GM06990 (cell line): ENCODE measurements around the gene LRRC3.

Source experiments
- DNase-seq: peaks from one replicate; pipeline ENCODE4 v3.0.0-alpha.2; 2011; ENCODE audit not compliant: insufficient read length; ENCODE audit errors: extremely low read depth
- H3K27me3 ChIP-seq: replicated peaks from 2 replicates; pipeline ENCODE4 v1.6.0; 2011; ENCODE audit warnings: low read length; ENCODE audit not compliant: control insufficient read depth, insufficient read depth
- H3K36me3 ChIP-seq: 2 replicates; pipeline ENCODE4 v1.5.1; 2011; ENCODE audit warnings: low read length; ENCODE audit not compliant: control insufficient read depth, insufficient read depth
- H3K4me3 ChIP-seq: replicated peaks from 2 replicates; pipeline ENCODE4 v1.5.1; 2011; ENCODE audit warnings: low read depth, mild to moderate bottlenecking, control low read depth, low read length
- TF ChIP-seq, protein P1 (sequence below): IDR thresholded peaks from 2 replicates; pipeline ENCODE4 v1.5.1; 2011; ENCODE audit warnings: low read length, control low read depth, mild to moderate bottlenecking, inconsistent platforms; ENCODE audit not compliant: insufficient read depth, poor library complexity, severe bottlenecking

Gene LRRC3

DNA sequence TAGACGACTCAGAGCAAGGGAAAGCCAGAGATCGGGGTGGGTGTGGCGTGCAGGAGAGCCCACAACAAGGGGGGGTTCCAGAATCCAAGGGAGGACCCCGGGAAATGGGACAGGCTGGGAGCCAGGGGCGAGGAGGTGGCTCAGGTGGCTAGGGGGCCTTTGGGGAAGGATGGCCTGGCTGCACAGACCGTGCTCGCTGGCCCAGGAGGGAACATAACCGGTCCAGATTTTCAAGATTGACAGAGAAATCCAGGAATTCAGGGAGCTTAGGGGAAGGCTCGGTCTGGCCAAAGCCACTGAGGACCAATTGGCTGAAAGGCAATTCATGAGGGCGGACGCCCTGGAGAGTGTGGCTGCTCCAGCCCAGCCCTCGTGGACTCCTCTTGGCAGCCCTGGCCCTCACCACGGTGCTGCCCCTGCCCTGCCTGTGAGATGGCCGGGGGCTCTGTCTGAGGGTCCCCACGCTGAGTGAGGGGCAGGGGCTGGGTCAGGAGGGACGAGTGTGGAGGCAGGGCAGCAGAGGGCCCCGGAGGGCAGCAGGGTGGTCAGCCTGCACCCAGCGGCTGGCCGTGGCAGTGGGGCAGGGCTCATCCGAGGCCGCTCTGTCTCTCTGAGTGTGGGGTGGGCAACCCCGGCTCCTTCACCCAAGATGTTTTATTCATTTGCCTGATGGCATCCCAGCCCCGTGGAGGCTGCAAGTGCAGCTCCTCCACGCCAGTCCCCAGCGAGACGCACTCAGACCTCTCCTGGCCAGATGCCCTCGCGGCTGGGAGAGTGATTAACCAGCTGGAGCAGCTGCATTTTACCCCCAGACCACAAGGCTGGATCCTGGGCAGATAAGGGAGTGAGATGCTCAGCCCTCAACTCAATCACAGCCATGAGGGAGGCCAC, 5.6 kb upstream of the LRRC3 start:
- no peaks in the 10 kb centered on the region for H3K27me3 ChIP-seq
- TF ChIP-seq, protein P1, sequence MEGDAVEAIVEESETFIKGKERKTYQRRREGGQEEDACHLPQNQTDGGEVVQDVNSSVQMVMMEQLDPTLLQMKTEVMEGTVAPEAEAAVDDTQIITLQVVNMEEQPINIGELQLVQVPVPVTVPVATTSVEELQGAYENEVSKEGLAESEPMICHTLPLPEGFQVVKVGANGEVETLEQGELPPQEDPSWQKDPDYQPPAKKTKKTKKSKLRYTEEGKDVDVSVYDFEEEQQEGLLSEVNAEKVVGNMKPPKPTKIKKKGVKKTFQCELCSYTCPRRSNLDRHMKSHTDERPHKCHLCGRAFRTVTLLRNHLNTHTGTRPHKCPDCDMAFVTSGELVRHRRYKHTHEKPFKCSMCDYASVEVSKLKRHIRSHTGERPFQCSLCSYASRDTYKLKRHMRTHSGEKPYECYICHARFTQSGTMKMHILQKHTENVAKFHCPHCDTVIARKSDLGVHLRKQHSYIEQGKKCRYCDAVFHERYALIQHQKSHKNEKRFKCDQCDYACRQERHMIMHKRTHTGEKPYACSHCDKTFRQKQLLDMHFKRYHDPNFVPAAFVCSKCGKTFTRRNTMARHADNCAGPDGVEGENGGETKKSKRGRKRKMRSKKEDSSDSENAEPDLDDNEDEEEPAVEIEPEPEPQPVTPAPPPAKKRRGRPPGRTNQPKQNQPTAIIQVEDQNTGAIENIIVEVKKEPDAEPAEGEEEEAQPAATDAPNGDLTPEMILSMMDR: no peak
- no peak for DNase-seq
- H3K4me3 ChIP-seq: no peak overlapping the region
- no peaks in the 10 kb centered on the region for H3K36me3 ChIP-seq

DNA sequence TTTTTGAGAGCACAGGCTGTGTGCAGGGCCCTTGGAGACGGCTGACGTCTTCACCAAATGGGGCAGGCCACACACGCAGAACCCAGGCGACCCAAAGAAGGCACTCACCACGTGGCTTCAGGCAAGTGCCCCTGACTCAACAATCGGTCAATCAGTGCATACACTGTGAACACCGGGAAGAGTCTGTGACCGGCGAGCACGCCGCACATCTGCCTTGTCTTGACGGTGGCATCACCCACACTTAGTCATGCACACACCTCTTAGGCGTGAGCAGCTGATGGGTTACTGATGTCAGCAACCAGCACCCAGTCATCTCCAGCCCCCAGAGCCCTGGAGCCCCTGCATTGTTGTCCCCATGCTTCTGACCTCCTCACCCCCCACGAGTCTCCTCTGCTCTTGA, 4.9 kb upstream of the LRRC3 start:
- H3K4me3 ChIP-seq: no peak overlapping the region
- no peaks in the 10 kb centered on the region for H3K36me3 ChIP-seq
- TF ChIP-seq, protein P1: no peak
- DNase-seq: no peak
- no peaks in the 10 kb centered on the region for H3K27me3 ChIP-seq

DNA sequence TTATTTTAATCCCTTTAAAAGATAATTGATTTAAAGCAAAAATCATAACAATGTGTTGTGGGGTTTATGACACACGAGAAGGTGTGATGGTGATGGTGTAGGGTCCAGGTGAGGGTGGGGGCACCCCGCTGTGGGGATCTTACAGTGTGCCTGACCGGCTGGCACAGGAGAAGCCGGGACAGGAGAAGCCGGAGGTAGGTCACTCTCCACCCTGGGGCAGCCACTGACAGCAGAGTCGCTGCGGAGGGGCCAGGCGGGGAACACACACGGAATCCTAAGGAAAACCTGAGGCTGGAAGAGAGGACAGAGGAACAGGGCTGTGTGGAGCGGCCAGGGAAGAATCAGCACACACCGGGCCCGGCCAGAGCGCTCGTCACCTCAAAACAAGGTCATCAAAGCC, 4.3 kb upstream of the LRRC3 start:
- H3K27me3 ChIP-seq: no peaks in the 10 kb centered on the region

DNA sequence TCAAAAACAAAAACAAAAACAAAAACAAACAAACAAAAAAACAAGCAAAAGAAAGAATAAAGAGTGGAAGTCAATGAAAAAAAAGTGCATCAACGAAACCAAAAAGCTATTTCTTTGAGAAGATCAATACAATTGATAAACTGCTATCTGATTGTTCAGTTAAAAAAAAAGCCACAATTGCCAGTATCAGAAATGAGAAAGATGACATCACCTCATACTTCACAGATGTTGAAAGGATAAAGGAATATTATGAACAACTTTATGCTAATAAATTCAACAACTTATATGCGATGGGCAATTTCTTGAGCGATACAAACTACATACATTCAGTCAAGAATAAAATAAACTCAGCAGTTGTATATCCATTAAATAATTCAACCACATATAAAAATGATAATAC, 2.2 kb upstream of the LRRC3 start:
- Histone ChIP-seq H3K27me3 (no peaks in the 10 kb centered on the region), H3K4me3 (no peak overlapping the region), H3K36me3 (no peaks in the 10 kb centered on the region)
- TF ChIP-seq, protein P1: no peak
- DNase-seq: no peak

More for the DNA sequence above, 4.3 kb upstream of the LRRC3 start:
- Histone ChIP-seq H3K36me3 (no peaks in the 10 kb centered on the region), H3K4me3 (no peak overlapping the region)
- no peak for DNase-seq
- TF ChIP-seq, protein P1: no peak

DNA sequence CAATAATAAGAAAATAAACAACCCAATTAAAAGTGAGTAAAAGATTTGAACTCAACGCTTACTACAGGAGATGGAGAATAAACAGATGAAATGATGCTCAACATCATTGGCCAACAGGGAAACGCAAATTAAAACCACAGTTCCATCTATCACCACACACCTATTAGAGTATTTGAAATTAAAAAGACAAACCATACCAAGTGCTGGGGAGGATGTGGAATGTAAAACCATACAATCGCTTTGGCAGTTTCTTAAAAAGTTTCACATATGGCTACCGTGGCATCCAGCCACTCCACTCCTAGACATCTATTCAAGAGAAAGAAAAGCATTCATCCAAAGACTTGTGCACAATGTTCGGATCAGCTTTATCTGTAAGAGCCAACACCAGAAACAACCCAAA, 1.3 kb upstream of the LRRC3 start:
- H3K27me3 ChIP-seq: no peaks in the 10 kb centered on the region
- H3K36me3 ChIP-seq: no peaks in the 10 kb centered on the region
- no peak overlapping the region for H3K4me3 ChIP-seq
- no peak for DNase-seq
- TF ChIP-seq, protein P1: no peak
